ENCODE results near the gene PTPRA. TPM values are rescaled to one million over a fixed set of nuclear protein-coding genes. Genes with fewer than 3 reads are reported as not detected.
"Not testable (repeated sequence)": the region's sequence is repeated elsewhere in the genome, so short reads cannot be mapped to it uniquely, and the experiment has no call there.

The PTPRA gene
- total and polyA plus RNA-seq, 4 donors = 8.7 to 24.3 (median 15.7) TPM

DNA sequence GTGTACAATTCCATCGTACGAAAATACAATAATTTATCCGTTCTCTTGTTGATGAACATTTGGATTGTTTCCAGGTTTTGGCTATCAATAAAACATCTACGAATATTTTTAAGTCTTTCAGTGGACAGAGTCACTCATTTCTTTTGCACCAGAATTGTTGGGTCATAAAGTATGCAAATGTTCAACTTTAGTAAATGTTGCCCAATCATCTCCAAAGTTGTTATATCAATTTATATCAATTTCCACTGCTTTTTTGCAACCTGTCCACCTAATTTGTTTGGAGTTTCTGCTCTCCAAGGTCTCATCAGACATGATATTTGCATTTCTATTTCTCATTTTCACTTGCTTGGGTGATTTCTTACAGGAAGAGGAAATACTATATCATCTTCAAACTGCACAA, 46.6 kb upstream of the PTPRA start:
- DNase-seq (ENCODE audit: low spot score) = no peak
- WGBS = 83% methylated on average over 4 of the region's 4 CpGs
- H3K9ac ChIP-seq (ENCODE audit: low read depth in 1 of 2, low read length in 2 of 2) = no peak overlapping the region
- no peak overlapping the region for H3K27ac ChIP-seq (ENCODE audit: low read depth in 1 of 2, low read length in 2 of 2)
- H3K4me3 ChIP-seq (ENCODE audit: low read depth in 1 of 3, low read length in 3 of 3) = no peak overlapping the region
- H3K27me3 ChIP-seq (ENCODE audit: control insufficient read depth in 4 of 4, insufficient read depth in 4 of 4, low read length in 3 of 4) = no peaks in the 10 kb centered on the region
- no peaks in the 10 kb centered on the region for H3K36me3 ChIP-seq (ENCODE audit: control insufficient read depth in 4 of 4, insufficient read depth in 3 of 4, low read depth in 1 of 4, low read length in 3 of 4)
- no peaks in the 10 kb centered on the region for H3K4me1 ChIP-seq (ENCODE audit: control insufficient read depth in 4 of 4, insufficient read depth in 4 of 4, low read length in 3 of 4)
- H3K9me3 ChIP-seq (ENCODE audit: control insufficient read depth in 4 of 4, low read length in 3 of 4) = no peaks in the 10 kb centered on the region
- TF ChIP-seq FOXA2 (IDR thresholded peaks at IDR 0.05) = no peak
- TF ChIP-seq, protein P1, sequence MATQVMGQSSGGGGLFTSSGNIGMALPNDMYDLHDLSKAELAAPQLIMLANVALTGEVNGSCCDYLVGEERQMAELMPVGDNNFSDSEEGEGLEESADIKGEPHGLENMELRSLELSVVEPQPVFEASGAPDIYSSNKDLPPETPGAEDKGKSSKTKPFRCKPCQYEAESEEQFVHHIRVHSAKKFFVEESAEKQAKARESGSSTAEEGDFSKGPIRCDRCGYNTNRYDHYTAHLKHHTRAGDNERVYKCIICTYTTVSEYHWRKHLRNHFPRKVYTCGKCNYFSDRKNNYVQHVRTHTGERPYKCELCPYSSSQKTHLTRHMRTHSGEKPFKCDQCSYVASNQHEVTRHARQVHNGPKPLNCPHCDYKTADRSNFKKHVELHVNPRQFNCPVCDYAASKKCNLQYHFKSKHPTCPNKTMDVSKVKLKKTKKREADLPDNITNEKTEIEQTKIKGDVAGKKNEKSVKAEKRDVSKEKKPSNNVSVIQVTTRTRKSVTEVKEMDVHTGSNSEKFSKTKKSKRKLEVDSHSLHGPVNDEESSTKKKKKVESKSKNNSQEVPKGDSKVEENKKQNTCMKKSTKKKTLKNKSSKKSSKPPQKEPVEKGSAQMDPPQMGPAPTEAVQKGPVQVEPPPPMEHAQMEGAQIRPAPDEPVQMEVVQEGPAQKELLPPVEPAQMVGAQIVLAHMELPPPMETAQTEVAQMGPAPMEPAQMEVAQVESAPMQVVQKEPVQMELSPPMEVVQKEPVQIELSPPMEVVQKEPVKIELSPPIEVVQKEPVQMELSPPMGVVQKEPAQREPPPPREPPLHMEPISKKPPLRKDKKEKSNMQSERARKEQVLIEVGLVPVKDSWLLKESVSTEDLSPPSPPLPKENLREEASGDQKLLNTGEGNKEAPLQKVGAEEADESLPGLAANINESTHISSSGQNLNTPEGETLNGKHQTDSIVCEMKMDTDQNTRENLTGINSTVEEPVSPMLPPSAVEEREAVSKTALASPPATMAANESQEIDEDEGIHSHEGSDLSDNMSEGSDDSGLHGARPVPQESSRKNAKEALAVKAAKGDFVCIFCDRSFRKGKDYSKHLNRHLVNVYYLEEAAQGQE (IDR thresholded peaks at IDR 0.05) = no peak
- TF ChIP-seq TAF1 (conservative IDR thresholded peaks at IDR 0.05) = no peak
- no peak for TF ChIP-seq RXRA (IDR thresholded peaks at IDR 0.05)

DNA sequence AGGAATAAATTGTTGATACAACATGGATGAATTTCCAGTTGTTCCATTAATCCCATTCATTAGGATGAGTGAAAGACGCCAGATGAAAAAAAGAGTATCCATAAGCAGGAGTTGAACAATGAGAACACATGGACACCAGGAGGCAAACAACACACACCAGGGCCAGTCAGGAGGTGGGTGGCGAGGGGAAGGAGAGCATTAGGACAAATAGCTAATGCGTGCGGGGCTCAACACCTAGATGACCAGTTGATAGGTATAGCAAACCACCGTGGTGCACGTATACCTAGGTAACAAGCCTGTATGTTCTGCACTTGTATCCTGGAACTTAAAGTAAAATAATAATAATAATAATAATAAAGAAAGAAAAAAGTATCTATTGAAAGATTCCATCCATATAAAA, 43.9 kb upstream of the PTPRA start:
- Histone ChIP-seq H3K36me3 (ENCODE audit: control insufficient read depth in 4 of 4, insufficient read depth in 3 of 4, low read depth in 1 of 4, low read length in 3 of 4) (no peaks in the 10 kb centered on the region), H3K27ac (ENCODE audit: low read depth in 1 of 2, low read length in 2 of 2) (no peak overlapping the region), H3K9me3 (ENCODE audit: control insufficient read depth in 4 of 4, low read length in 3 of 4) (no peaks in the 10 kb centered on the region), H3K4me3 (ENCODE audit: low read depth in 1 of 3, low read length in 3 of 3) (no peak overlapping the region), H3K4me1 (ENCODE audit: control insufficient read depth in 4 of 4, insufficient read depth in 4 of 4, low read length in 3 of 4) (no peaks in the 10 kb centered on the region), H3K27me3 (ENCODE audit: control insufficient read depth in 4 of 4, insufficient read depth in 4 of 4, low read length in 3 of 4) (no peaks in the 10 kb centered on the region), H3K9ac (ENCODE audit: low read depth in 1 of 2, low read length in 2 of 2) (no peak overlapping the region)
- no peak for DNase-seq (ENCODE audit: low spot score)
- TF ChIP-seq JUND (IDR thresholded peaks at IDR 0.05) (no peak), NR2F2 (IDR thresholded peaks at IDR 0.05) (no peak), RXRA (IDR thresholded peaks at IDR 0.05) (no peak), YY1 (IDR thresholded peaks at IDR 0.05) (no peak), MAX (IDR thresholded peaks at IDR 0.05) (no peak), RAD21 (IDR thresholded peaks at IDR 0.05) (no peak)
- 77% methylated on average over 6 of the region's 6 CpGs for WGBS

DNA sequence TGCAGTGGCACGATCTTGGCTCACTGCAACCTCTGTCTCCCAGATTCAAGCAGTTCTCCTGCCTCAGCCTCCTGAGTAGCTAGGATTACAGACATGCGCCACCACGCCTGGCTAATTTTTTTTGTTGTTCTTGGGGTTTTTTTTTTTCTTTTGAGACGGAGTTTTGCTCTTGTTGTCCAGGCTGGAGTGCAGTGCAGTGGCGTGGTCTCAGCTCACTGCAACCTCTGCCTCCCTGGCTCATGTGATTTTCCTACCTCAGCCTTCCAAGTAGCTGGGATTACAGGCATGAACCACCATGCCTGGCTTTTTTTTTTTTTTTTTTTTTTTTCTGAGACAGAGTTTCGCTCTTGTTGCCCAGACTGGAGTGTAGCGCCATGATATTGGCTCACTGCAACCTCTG, 42.1 kb upstream of the PTPRA start:
- not testable (repeated sequence) for H3K4me1 ChIP-seq (ENCODE audit: control insufficient read depth in 4 of 4, insufficient read depth in 4 of 4, low read length in 3 of 4); H3K4me3 ChIP-seq (ENCODE audit: low read depth in 1 of 3, low read length in 3 of 3); H3K9ac ChIP-seq (ENCODE audit: low read depth in 1 of 2, low read length in 2 of 2); H3K9me3 ChIP-seq (ENCODE audit: control insufficient read depth in 4 of 4, low read length in 3 of 4); DNase-seq (ENCODE audit: low spot score); H3K36me3 ChIP-seq (ENCODE audit: control insufficient read depth in 4 of 4, insufficient read depth in 3 of 4, low read depth in 1 of 4, low read length in 3 of 4); H3K27ac ChIP-seq (ENCODE audit: low read depth in 1 of 2, low read length in 2 of 2); H3K27me3 ChIP-seq (ENCODE audit: control insufficient read depth in 4 of 4, insufficient read depth in 4 of 4, low read length in 3 of 4)
- WGBS = 88% methylated on average over 7 of the region's 7 CpGs

- Histone ChIP-seq H3K4me3 (ENCODE audit: low read depth in 1 of 3, low read length in 3 of 3) (no peak overlapping the region), H3K27ac (ENCODE audit: low read depth in 1 of 2, low read length in 2 of 2) (no peak overlapping the region), H3K9me3 (ENCODE audit: control insufficient read depth in 4 of 4, low read length in 3 of 4) (no peaks in the 10 kb centered on the region), H3K27me3 (ENCODE audit: control insufficient read depth in 4 of 4, insufficient read depth in 4 of 4, low read length in 3 of 4) (no peaks in the 10 kb centered on the region), H3K4me1 (ENCODE audit: control insufficient read depth in 4 of 4, insufficient read depth in 4 of 4, low read length in 3 of 4) (no peaks in the 10 kb centered on the region), H3K9ac (ENCODE audit: low read depth in 1 of 2, low read length in 2 of 2) (no peak overlapping the region), H3K36me3 (ENCODE audit: control insufficient read depth in 4 of 4, insufficient read depth in 3 of 4, low read depth in 1 of 4, low read length in 3 of 4) (peaks cover 0 to 11% (median 3%) of the 10 kb centered on the region in 4 donors)
- no peak for TF ChIP-seq RAD21 (IDR thresholded peaks at IDR 0.05)
- no peak for TF ChIP-seq JUND (IDR thresholded peaks at IDR 0.05)
- no peak for DNase-seq (ENCODE audit: low spot score)
- WGBS = 90% methylated on average over 1 of the region's 1 CpG
These were observed 39.5 kb upstream of the PTPRA start for GRCh38 chr20:2833761-2834160.
